Measurements from ENCODE around the gene PPIL4.

The PPIL4 gene

DNA sequence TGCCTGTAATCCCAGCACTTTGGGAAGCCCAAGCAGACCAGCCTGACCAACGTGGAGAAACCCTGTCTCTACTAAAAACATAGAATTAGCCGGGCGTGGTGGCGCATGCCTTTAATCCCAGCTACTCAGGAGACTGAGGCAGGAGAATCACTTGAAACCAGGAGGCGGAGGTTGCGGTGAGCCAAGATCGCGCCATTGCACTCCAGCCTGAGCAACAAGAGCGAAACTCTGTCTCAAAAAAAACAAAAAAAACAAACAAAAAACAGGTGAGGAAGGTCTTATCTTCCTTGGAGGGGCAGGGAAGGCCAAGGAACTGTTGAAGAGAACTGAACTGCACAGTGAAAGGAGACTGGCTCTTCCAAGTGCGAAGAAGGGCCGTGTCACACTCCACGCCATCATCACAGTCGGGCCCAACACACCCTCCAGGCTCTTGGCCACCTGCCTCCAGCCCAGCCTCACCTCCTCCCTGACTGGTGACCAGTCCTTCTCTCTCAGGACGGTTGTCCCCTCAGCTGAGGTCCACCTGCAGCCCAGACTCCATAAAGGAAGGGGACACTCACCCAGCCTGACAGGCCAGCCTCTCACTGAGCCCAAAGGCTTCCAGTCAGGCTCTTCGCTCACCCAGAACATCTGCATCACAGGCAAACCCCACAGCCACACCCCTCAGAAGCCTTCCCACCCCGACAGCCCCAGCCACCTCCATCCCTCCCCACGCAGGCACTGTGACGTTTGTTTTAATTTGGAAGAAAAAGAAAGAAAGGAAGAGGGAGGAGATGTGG lies 65.2 kb downstream of the PPIL4 start:
- Histone ChIP-seq H4K12ac (ENCODE audit: low read depth, low read length) (no peak overlapping the region), H3K79me2 (ENCODE audit: control insufficient read depth, insufficient read depth, low read length, poor library complexity) (no peaks in the 10 kb centered on the region), H3K36me3 (ENCODE audit: control insufficient read depth in 1 of 2, insufficient read depth in 2 of 2, low read length in 2 of 2) (no peaks in the 10 kb centered on the region), H2AFZ (ENCODE audit: insufficient read depth, low read length, poor library complexity) (no peak overlapping the region), H2AK5ac (ENCODE audit: low read length) (no peak overlapping the region), H3K18ac (ENCODE audit: low read length) (no peak overlapping the region), H4K8ac (ENCODE audit: low read depth, low read length) (no peak overlapping the region), H2BK120ac (ENCODE audit: insufficient read depth, low read length, poor library complexity) (no peak overlapping the region), H3K4me2 (ENCODE audit: low read length) (no peak overlapping the region), H3K4me3 (ENCODE audit: low read depth, low read length) (peak overlapping the region; percentile 12), H3K79me1 (ENCODE audit: low read length) (no peaks in the 10 kb centered on the region), H3K4me1 (ENCODE audit: control insufficient read depth in 1 of 2, insufficient read depth in 2 of 2, low read length in 2 of 2) (no peaks in the 10 kb centered on the region), H4K91ac (ENCODE audit: low read depth, low read length) (no peak overlapping the region), H2BK12ac (ENCODE audit: low read length) (no peak overlapping the region), H3K14ac (ENCODE audit: low read length) (no peak overlapping the region), H3K4ac (ENCODE audit: low read depth, low read length) (no peak overlapping the region), H3K27me3 (ENCODE audit: insufficient read depth, low read length) (no peaks in the 10 kb centered on the region), H3K27ac (ENCODE audit: low read depth, low read length) (no peak overlapping the region), H3K23ac (ENCODE audit: low read length) (no peak overlapping the region), H2BK5ac (ENCODE audit: low read depth, low read length, poor library complexity) (no peak overlapping the region), H3K9me3 (ENCODE audit: insufficient read depth, low read depth, low read length) (peaks cover 2% of the 10 kb centered on the region), H3K9ac (ENCODE audit: low read length) (no peak overlapping the region)
- no peak for DNase-seq
- 100% methylated on average over 1 of the region's 18 CpGs for WGBS (ENCODE audit: extremely low coverage, insufficient coverage, insufficient read length)

DNA sequence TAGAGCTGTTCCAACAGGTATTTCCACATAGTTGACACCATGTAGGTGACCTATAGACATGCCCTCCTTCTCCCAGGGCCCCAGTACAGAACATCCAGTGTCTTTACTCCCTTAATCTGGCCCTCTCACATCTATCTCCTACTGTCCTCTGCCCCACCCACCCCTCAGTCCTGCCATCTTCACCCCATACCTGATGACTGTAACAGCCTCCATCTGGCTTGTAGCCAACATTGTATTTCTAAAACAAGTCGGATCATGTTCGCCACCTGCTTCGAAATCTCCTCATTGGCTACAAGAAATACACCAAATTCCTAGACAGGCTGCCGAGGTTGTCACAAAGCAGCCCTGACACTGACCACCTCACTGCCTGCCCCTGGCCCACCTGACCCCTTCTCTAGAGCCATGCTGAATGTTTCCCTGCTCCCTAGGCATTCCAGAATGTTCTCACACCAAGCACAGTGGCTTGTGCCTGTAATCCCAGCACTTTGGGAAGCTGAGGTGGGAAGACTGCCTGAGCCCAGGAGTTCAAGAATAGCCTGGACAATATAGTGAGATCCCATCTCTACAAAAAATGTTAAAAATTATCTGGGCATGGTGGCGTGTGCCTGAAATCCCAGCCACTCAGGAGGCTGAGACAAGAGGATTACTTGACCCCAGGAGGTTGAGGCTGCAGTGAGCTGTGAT lies 67.1 kb downstream of the PPIL4 start:
- Histone ChIP-seq H3K4me2 (ENCODE audit: low read length) (no peak overlapping the region), H2BK120ac (ENCODE audit: insufficient read depth, low read length, poor library complexity) (no peak overlapping the region), H3K14ac (ENCODE audit: low read length) (no peak overlapping the region), H3K9ac (ENCODE audit: low read length) (no peak overlapping the region), H2AFZ (ENCODE audit: insufficient read depth, low read length, poor library complexity) (no peak overlapping the region), H3K36me3 (ENCODE audit: control insufficient read depth in 1 of 2, insufficient read depth in 2 of 2, low read length in 2 of 2) (no peaks in the 10 kb centered on the region), H4K8ac (ENCODE audit: low read depth, low read length) (no peak overlapping the region), H3K79me1 (ENCODE audit: low read length) (no peaks in the 10 kb centered on the region), H3K4me1 (ENCODE audit: control insufficient read depth in 1 of 2, insufficient read depth in 2 of 2, low read length in 2 of 2) (no peaks in the 10 kb centered on the region), H4K12ac (ENCODE audit: low read depth, low read length) (no peak overlapping the region), H2BK12ac (ENCODE audit: low read length) (no peak overlapping the region), H3K4me3 (ENCODE audit: low read depth, low read length) (no peak overlapping the region), H3K4ac (ENCODE audit: low read depth, low read length) (no peak overlapping the region), H3K27ac (ENCODE audit: low read depth, low read length) (no peak overlapping the region), H3K23ac (ENCODE audit: low read length) (no peak overlapping the region), H4K91ac (ENCODE audit: low read depth, low read length) (no peak overlapping the region), H3K9me3 (ENCODE audit: insufficient read depth, low read depth, low read length) (peaks cover 4% of the 10 kb centered on the region), H3K79me2 (ENCODE audit: control insufficient read depth, insufficient read depth, low read length, poor library complexity) (no peaks in the 10 kb centered on the region), H3K18ac (ENCODE audit: low read length) (no peak overlapping the region), H3K27me3 (ENCODE audit: insufficient read depth, low read length) (no peaks in the 10 kb centered on the region), H2AK5ac (ENCODE audit: low read length) (no peak overlapping the region), H2BK5ac (ENCODE audit: low read depth, low read length, poor library complexity) (no peak overlapping the region)
- no CpG with 5 or more reads among the region's 5 CpGs for WGBS (ENCODE audit: extremely low coverage, insufficient coverage, insufficient read length)
- peak in 1 of 2 donors; percentile 61 for DNase-seq

DNA sequence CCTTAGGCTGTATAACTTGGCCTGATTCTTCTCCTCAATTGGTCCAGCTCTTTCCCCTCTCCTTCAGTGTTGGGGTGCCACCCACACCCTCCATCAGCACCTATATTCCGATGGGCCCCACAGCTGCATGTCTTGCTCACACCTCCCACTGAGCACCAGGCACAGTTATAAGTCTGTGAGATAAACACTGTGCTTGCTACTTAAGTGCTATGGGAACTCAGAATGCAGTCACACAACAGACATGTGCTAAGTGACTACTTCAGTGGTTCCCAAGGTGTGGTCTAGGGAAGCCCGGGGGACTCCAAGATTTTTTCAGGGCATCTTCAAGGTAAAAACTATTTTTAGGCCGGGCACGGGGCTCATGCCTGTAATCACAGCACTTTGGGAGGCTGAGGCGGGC lies 68.3 kb downstream of the PPIL4 start:
- H3K79me2 ChIP-seq (ENCODE audit: control insufficient read depth, insufficient read depth, low read length, poor library complexity), result no peaks in the 10 kb centered on the region
- H3K4ac ChIP-seq (ENCODE audit: low read depth, low read length), result no peak overlapping the region
- WGBS (ENCODE audit: extremely low coverage, insufficient coverage, insufficient read length), result no CpG with 5 or more reads among the region's 5 CpGs
- H3K23ac ChIP-seq (ENCODE audit: low read length), result no peak overlapping the region
- peaks cover 4% of the 10 kb centered on the region for H3K9me3 ChIP-seq (ENCODE audit: insufficient read depth, low read depth, low read length)
- no peak overlapping the region for H2BK12ac ChIP-seq (ENCODE audit: low read length)
- no peaks in the 10 kb centered on the region for H3K27me3 ChIP-seq (ENCODE audit: insufficient read depth, low read length)
- H3K4me1 ChIP-seq (ENCODE audit: control insufficient read depth in 1 of 2, insufficient read depth in 2 of 2, low read length in 2 of 2), result no peaks in the 10 kb centered on the region
- no peak overlapping the region for H3K4me3 ChIP-seq (ENCODE audit: low read depth, low read length)
- no peak overlapping the region for H2BK5ac ChIP-seq (ENCODE audit: low read depth, low read length, poor library complexity)
- no peak overlapping the region for H4K91ac ChIP-seq (ENCODE audit: low read depth, low read length)
- no peak overlapping the region for H2AK5ac ChIP-seq (ENCODE audit: low read length)
- H3K27ac ChIP-seq (ENCODE audit: low read depth, low read length), result no peak overlapping the region
- H4K8ac ChIP-seq (ENCODE audit: low read depth, low read length), result no peak overlapping the region
- H2BK120ac ChIP-seq (ENCODE audit: insufficient read depth, low read length, poor library complexity), result no peak overlapping the region
- no peak overlapping the region for H4K12ac ChIP-seq (ENCODE audit: low read depth, low read length)
- no peak overlapping the region for H3K18ac ChIP-seq (ENCODE audit: low read length)
- H2AFZ ChIP-seq (ENCODE audit: insufficient read depth, low read length, poor library complexity), result no peak overlapping the region
- DNase-seq, result no peak
- no peaks in the 10 kb centered on the region for H3K36me3 ChIP-seq (ENCODE audit: control insufficient read depth in 1 of 2, insufficient read depth in 2 of 2, low read length in 2 of 2)
- H3K9ac ChIP-seq (ENCODE audit: low read length), result no peak overlapping the region
- no peaks in the 10 kb centered on the region for H3K79me1 ChIP-seq (ENCODE audit: low read length)
- H3K4me2 ChIP-seq (ENCODE audit: low read length), result no peak overlapping the region
- H3K14ac ChIP-seq (ENCODE audit: low read length), result no peak overlapping the region

DNA sequence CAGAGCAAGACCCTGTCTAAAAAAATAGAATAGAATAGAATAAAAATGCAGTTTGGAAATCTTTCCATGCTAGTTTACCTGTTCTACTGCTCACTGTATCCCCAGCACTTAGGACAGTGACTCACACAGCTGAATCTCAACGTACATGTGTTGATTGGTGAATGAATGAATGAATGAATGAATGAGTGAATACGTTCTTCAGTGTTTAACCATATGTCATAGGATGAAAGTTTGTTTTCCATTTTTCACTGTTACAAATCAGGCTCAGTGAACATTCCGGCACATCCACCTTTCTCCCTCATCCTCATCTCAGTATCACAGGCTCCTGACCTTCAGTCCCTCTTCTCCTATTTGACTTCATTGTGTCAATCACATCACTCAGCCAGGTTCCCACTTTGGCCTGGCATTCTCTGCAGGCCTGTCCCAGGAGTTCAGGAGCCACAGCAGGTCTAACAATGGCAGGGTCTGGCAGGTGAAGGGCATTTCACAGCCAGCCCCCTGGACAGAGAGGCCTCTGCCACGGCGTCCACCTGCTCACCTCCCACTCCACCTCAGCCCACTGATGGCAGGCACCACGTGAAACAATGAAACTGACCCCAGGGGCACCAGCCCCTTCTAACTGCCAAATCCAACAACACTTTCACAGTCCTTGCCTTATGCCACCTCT lies 68.9 kb downstream of the PPIL4 start:
- no peak overlapping the region for H2AK5ac ChIP-seq (ENCODE audit: low read length)
- H3K4me2 ChIP-seq (ENCODE audit: low read length), result no peak overlapping the region
- no peak overlapping the region for H4K91ac ChIP-seq (ENCODE audit: low read depth, low read length)
- no peak overlapping the region for H4K8ac ChIP-seq (ENCODE audit: low read depth, low read length)
- DNase-seq, result no peak
- H3K14ac ChIP-seq (ENCODE audit: low read length), result no peak overlapping the region
- no CpG with 5 or more reads among the region's 6 CpGs for WGBS (ENCODE audit: extremely low coverage, insufficient coverage, insufficient read length)
- no peak overlapping the region for H2BK12ac ChIP-seq (ENCODE audit: low read length)
- H3K27me3 ChIP-seq (ENCODE audit: insufficient read depth, low read length), result no peaks in the 10 kb centered on the region
- H2AFZ ChIP-seq (ENCODE audit: insufficient read depth, low read length, poor library complexity), result no peak overlapping the region
- no peak overlapping the region for H2BK120ac ChIP-seq (ENCODE audit: insufficient read depth, low read length, poor library complexity)
- H3K4me3 ChIP-seq (ENCODE audit: low read depth, low read length), result no peak overlapping the region
- H3K79me2 ChIP-seq (ENCODE audit: control insufficient read depth, insufficient read depth, low read length, poor library complexity), result no peaks in the 10 kb centered on the region
- H2BK5ac ChIP-seq (ENCODE audit: low read depth, low read length, poor library complexity), result no peak overlapping the region
- H3K23ac ChIP-seq (ENCODE audit: low read length), result no peak overlapping the region
- no peak overlapping the region for H3K18ac ChIP-seq (ENCODE audit: low read length)
- H3K4ac ChIP-seq (ENCODE audit: low read depth, low read length), result no peak overlapping the region
- H3K9me3 ChIP-seq (ENCODE audit: insufficient read depth, low read depth, low read length), result peaks cover 4% of the 10 kb centered on the region
- no peaks in the 10 kb centered on the region for H3K4me1 ChIP-seq (ENCODE audit: control insufficient read depth in 1 of 2, insufficient read depth in 2 of 2, low read length in 2 of 2)
- H4K12ac ChIP-seq (ENCODE audit: low read depth, low read length), result no peak overlapping the region
- H3K36me3 ChIP-seq (ENCODE audit: control insufficient read depth in 1 of 2, insufficient read depth in 2 of 2, low read length in 2 of 2), result no peaks in the 10 kb centered on the region
- no peak overlapping the region for H3K9ac ChIP-seq (ENCODE audit: low read length)
- H3K27ac ChIP-seq (ENCODE audit: low read depth, low read length), result no peak overlapping the region
- no peaks in the 10 kb centered on the region for H3K79me1 ChIP-seq (ENCODE audit: low read length)
